Inflammatory macrophage treated with lipopolysaccharide for 4 hours (primary cell): Measurements from ENCODE around the gene DTHD1.
A peak's percentile ranks its signal among the peaks of the same experiment; 100 is the strongest.

Experiments
- DNase-seq: peaks from one replicate; pipeline ENCODE4 v3.0.0-alpha.2; 2020

Gene DTHD1

GRCh38 chr4:36320117-36320896 lies 38.9 kb downstream of the DTHD1 start:
- DNase-seq, result peak; percentile 93

- no peak for DNase-seq
Observed at GRCh38 chr4:36321176-36321575, 39.8 kb downstream of the DTHD1 start.

DNA sequence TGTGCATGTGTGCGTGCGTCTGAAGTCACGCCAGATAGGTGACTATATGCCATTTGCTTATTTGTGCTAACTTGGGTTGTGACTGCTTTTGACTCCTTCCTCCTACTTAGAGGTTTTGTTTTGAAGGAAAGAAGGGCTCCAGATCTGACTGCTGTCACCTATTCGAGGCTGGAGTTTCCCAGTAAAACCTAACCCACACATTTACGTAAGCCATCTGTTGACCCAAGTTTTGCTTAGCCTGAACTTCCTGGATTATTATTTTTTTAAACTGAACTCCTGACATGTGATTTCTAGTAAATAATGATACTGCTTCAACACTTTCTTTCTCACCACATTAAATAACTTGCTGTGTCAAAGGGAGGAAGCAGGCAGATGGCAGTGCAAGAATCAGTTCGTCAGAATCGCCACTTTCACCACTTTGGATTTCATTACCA lies 41.5 kb downstream of the DTHD1 start:
- DNase-seq, result peak; percentile 97

DNA sequence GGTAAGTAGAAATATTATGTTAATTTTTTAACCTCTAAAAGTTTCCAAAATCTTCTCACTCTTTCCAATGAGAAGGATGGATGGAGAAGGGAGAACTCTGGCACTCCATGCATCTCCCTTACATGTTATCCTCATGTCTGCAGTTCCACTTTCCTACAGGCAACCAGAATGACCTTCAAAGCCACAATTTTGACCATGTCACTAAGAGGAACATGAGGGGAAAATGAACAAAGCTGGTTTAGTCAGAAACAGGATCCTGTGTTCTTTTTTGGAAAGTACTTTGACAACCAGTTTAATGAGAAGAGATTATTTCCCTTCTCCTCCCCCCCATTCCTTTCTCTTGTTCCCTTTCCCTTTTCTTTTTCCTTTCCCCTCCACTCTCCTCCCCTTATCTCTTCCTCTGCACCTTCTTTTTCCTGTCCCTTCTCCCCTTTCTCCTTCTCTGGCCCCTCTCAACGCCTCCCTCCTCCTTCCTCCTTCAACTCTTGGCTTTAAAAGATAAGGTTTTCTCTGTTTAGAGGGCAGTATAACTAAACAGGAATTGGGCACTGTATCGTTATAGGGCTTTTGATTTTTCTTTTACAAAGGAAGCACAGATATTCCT lies 42.5 kb downstream of the DTHD1 start:
- peak; percentile 85 for DNase-seq

DNA sequence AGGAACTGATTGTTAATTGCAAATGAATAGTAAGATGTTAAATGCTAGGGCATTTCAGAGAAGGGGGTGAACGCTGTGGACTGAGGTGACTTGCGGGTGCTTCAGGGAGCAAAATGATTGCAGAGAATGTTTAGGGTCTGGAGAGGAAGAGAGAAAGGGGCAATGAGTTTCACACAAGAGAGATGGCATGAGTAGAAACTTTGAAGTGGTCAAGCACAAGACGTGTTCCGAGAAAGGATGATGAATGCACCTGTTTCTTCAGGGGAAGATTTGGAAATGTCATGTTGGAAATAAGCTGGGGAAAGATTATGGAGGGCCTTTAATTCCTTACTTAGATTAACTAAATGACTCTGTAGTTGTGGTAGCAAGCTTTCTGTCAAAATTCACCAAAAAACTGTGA lies 43.4 kb downstream of the DTHD1 start:
- DNase-seq, result no peak

DNA sequence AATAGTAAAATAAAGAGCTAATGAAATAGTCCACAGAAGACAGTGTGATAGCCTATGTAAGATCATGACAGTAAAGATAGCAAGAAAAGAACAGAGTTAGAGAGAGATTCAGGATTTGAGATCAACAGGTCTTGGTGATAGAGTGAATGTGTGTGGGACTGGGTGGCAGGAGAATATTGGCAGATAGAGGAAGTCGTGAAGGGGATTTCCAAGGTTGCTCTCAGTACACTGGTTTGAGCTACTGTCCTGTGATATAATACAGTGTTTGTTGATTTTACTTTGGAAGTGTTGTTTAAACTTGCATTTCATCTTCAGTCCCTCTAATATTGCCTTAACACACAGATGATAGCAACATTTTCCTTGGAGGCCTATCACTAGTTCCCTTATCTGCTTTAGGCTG lies 44.1 kb downstream of the DTHD1 start:
- DNase-seq, result peak; percentile 92

DNA sequence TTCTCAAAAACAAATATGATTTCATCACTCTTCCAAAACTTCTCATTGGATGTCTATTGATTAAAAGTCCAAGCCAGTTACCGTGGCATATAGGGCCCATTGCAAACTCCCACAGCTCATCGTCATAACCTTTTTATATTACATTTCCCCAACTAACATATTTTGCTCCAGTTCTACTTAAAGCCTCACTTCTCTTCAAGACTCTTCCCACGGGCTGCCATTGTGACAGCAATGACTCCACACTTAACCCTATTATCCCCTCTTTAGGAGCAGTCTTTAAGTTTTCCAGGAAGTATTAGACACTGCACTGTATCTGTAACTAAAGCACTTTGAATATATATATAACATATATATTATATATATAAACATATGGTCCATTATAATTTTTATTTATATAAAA lies 44.5 kb downstream of the DTHD1 start:
- DNase-seq, result peak; percentile 86

DNA sequence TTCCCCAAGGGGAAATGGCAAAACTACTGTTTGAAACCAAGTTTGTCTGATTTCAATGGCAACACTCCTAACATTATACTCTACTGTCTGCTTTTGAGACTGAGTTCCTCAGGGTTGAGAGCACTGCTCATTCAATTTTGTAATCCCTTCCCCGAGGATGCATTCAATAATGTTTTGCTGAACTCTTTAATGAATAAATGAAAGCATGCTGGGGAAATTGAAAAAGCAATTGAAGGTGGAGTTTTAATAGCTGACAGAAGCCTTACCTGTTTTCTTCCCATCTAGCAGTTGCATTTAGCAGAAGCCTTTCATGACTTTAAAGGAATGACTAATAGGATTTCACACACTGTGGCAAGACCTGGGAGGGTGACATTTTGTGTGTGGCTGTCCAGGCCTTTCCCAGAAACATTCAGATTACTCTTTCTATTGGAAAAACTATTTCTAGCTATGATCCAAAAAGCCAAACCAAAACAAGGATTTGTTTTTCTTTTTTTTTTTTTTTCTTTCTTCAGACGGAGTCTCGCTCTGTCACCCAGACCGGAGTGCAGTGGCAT lies 45.1 kb downstream of the DTHD1 start:
- peak; percentile 85 for DNase-seq

DNA sequence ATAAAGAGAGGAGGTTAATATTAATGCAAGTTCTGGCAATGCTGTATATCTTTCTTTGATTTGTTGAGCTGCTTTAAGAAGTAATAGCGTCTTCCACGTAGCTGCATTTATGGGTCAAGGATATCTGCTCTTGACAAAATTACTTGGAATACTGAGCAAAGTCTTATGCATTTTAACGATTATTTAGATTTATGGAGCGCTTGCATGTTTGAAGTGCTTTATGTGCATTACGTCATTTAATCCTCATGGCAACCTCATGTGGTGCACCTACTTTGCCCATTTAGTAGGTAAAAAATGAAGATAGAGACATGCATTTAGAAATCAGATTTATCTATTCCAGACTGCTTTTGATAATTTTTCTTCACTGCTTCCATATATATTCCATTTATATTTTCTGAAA lies 46.0 kb downstream of the DTHD1 start:
- no peak for DNase-seq

- peak; percentile 53 for DNase-seq
Observed at GRCh38 chr4:36328130-36328529, 46.7 kb downstream of the DTHD1 start.

DNA sequence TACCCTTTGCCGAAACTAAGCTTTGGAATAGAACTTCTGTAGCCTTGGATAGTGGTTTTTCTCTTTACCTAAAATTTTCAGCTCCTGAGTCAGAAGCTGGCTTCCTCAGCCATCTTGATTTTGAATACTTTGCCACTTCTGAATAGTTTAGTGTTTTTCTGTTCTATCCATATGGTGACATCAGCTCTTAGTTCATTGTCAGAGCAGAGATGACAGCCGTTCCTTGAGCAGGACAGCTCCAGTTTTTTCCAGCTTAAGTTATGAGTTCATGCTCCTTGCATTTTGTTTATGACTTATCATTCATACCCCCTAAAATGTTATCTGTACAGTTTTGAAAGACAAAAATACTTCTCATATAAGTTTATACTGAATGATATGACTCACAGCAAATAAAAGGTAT lies 47.8 kb downstream of the DTHD1 start:
- no peak for DNase-seq

DNA sequence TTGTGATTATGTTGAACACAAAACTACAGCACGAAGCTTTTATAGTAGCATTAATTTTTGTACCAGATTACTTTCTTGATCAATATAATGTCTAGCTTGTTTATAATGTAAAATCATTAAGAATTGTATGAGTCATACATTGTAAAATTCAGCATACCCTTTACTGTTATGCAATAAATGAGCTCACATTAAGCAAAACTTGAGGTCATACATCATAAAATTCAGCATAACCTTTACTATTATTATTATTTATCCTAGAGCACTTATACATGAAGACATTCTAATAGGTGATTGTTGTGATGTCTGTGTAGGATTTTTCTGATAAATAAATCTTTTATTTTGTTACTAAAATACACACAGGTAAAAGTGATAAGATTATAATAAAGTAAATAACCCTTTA lies 49.4 kb downstream of the DTHD1 start:
- DNase-seq, result peak; percentile 64

GRCh38 chr4:36332023-36332781 lies 50.8 kb downstream of the DTHD1 start:
- DNase-seq, result no peak

DNA sequence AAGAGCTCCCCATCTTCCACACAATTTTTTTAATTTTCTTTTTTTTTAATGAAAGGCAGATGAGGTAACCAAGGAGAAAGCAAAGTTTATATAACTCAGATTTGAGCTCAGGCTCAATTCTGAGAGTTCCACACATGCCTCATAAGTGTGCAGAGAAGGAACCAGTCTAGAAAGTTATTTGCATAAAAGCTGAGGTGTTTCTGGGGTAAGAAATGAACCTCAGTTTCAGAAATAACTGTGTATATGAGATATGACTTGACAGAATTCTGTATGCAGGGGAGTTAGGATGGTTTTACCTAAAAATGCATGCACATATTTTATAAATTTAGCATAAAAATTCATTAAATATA lies 51.3 kb downstream of the DTHD1 start:
- DNase-seq, result no peak

- no peak for DNase-seq
Observed at GRCh38 chr4:36333303-36333877, 52.0 kb downstream of the DTHD1 start.

DNA sequence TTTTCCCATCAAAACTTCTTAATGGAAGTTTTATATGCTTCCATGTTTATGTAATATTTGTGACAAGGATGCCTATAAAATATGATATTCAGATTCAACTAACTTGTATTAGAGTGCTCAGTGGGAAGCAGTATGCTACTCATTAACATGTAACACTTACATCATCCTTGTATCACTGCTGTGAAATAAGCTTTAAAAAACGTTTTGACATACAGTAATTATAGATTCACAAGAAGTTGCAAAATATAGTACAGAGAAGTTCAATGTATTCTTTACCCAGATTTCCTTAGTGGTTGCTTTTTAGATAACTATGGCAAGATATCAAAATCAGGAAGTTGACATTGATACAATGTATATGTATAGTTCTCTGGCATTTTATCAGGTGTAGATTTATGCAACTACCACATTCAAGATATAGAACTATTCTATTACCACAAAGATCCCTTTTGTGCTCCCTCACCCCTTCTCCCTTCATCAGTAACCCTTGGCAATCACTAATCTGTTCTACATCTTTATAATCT lies 56.3 kb downstream of the DTHD1 start:
- peak; percentile 71 for DNase-seq

DNA sequence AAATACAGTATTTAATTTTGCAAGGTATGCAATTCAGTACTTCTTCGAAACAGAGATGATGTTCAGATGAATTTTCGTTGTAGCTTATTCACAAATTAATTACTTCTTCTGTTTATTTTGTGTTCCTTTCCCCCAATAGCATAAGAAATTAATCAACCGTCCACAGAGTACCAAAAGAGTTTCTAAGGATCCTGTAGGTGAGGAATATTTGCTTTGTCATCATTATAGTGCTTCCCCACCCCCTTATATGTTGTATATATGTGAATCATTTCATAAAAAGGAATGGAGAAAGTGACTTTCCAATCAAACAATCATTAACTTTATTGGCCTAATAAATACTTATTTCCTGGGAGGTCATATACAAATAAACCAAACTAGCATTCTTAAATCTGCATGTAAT lies 57.6 kb downstream of the DTHD1 start:
- DNase-seq, result no peak

DNA sequence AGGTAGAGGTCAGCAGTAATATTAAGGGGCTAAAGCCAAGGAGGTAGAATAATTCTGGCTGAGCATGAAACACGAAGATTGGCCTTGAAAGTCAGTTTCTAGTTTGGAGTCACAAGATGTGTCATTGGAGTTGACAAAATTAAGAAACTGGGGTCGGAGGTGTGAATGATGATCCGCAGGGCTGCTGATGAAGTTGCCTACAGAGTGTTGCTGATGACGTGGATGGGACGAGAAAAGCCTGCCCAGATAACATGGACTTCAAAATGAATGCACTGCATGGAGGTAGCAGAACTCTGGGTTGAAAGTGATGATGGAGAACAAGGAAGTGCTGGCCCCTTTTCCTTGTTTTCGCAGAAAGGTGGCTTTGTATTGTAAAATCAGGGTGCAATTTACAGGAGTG lies 60.5 kb downstream of the DTHD1 start:
- no peak for DNase-seq

DNA sequence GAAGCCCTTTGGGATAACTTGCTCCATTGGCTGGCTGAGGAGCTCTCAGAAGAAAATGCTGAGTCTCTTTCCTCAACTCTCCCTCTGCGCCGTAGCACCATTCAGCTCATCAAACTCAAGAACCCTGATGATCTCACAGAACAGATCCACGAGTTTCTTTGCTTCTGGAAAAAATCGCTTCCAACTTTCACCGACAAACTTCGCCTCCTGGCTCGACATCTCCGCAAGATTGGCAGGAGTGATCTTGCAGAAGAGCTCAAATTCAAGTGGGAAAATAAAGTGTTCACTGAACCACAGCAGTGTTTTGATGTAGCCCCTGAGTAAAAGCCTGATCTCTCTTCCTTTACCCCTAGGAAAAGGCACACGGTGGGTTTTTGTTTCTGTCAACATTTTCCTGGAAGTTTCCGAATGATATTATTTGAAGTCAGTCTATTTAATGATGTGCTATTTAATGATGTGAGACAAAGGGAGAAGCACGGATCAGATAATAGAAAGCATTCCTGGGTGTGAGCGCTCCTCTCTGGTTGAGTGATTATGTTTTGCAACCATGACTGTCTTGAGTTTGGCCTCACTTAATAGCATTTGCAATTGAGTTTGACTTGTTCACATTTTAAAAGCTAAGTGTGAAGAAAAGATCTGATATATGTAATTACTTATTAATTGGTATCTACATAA lies 62.2 kb downstream of the DTHD1 start:
- no peak for DNase-seq

- peak; percentile 95 for DNase-seq
Observed at GRCh38 chr4:36348403-36348938, 67.1 kb downstream of the DTHD1 start.

GRCh38 chr4:36349938-36350549 lies 68.6 kb downstream of the DTHD1 start:
- DNase-seq, result no peak
